PFSK-1 (cell line): ENCODE measurements around the gene STAP2.
A peak's percentile ranks its signal among the peaks of the same experiment; 100 is the strongest.

ENCODE experiments used
- FOXP2 ChIP-seq: optimal IDR thresholded peaks from 2 replicates; pipeline ENCODE3; 2011; ENCODE audit warnings: borderline replicate concordance, control low read depth, inconsistent platforms; ENCODE audit not compliant: insufficient read depth; ENCODE audit errors: extremely low read length, extremely low read depth
- POLR2AphosphoS5 ChIP-seq: IDR thresholded peaks from 2 replicates; pipeline ENCODE4 v1.6.1; 2012; ENCODE audit warnings: low read depth, mild to moderate bottlenecking, control low read depth, low read length, moderate library complexity
- REST ChIP-seq, 2 experiments: IDR thresholded peaks; 2 replicates each; pipeline versions ENCODE4 v1.6.1 to v1.8.0; 2011 to 2012; ENCODE audit warnings: low read depth in 2 of 2, low read length in 2 of 2, control low read depth in 1 of 2, inconsistent platforms in 1 of 2, mild to moderate bottlenecking in 1 of 2, moderate library complexity in 1 of 2; ENCODE audit not compliant: insufficient read depth in 1 of 2
- SIN3A ChIP-seq: IDR thresholded peaks from 2 replicates; pipeline ENCODE4 v1.6.1; 2012; ENCODE audit warnings: mild to moderate bottlenecking, low read length, moderate library complexity, borderline replicate concordance; ENCODE audit not compliant: insufficient read depth
- TAF1 ChIP-seq: IDR thresholded peaks from 2 replicates; pipeline ENCODE4 v1.6.1; 2012; ENCODE audit warnings: low read length, control low read depth, borderline replicate concordance; ENCODE audit not compliant: insufficient read depth

Gene STAP2

GRCh38 chr19:4369888-4370260 is 31.2 kb upstream of the STAP2 start:
- TF ChIP-seq POLR2AphosphoS5 (no peak), SIN3A (no peak), FOXP2 (peak; percentile 45), REST (IDR thresholded peaks at IDR 0.05; ENCODE audit: insufficient read depth in 1 of 2, low read depth in 2 of 2, low read length in 2 of 2) (no peak), TAF1 (no peak)

GRCh38 chr19:4369109-4369887 is 30.7 kb upstream of the STAP2 start:
- TF ChIP-seq SIN3A (no peak), TAF1 (no peak), FOXP2 (no peak), REST (IDR thresholded peaks at IDR 0.05; ENCODE audit: insufficient read depth in 1 of 2, low read depth in 2 of 2, low read length in 2 of 2) (no peak)

GRCh38 chr19:4368128-4368820 is 29.6 kb upstream of the STAP2 start:
- TF ChIP-seq POLR2AphosphoS5, result no peak
- TF ChIP-seq REST (IDR thresholded peaks at IDR 0.05; ENCODE audit: insufficient read depth in 1 of 2, low read depth in 2 of 2, low read length in 2 of 2), result no peak
- peak; percentile 35 for TF ChIP-seq FOXP2
- no peak for TF ChIP-seq SIN3A

GRCh38 chr19:4367781-4368127 is 29.1 kb upstream of the STAP2 start:
- TF ChIP-seq POLR2AphosphoS5 (no peak), TAF1 (no peak), REST (IDR thresholded peaks at IDR 0.05; ENCODE audit: insufficient read depth in 1 of 2, low read depth in 2 of 2, low read length in 2 of 2) (no peak), SIN3A (no peak)
